ENCODE data around the gene RANBP2. TPM values are rescaled to one million over a fixed set of nuclear protein-coding genes. Genes with fewer than 3 reads are reported as not detected.

Gene RANBP2
- total and polyA plus RNA-seq, 9 of the 15 experiments (the other 6 are each of a cell fraction or from before 2014, with no cell fraction given) = 11.7 to 97.4 (median 48.1) TPM

DNA sequence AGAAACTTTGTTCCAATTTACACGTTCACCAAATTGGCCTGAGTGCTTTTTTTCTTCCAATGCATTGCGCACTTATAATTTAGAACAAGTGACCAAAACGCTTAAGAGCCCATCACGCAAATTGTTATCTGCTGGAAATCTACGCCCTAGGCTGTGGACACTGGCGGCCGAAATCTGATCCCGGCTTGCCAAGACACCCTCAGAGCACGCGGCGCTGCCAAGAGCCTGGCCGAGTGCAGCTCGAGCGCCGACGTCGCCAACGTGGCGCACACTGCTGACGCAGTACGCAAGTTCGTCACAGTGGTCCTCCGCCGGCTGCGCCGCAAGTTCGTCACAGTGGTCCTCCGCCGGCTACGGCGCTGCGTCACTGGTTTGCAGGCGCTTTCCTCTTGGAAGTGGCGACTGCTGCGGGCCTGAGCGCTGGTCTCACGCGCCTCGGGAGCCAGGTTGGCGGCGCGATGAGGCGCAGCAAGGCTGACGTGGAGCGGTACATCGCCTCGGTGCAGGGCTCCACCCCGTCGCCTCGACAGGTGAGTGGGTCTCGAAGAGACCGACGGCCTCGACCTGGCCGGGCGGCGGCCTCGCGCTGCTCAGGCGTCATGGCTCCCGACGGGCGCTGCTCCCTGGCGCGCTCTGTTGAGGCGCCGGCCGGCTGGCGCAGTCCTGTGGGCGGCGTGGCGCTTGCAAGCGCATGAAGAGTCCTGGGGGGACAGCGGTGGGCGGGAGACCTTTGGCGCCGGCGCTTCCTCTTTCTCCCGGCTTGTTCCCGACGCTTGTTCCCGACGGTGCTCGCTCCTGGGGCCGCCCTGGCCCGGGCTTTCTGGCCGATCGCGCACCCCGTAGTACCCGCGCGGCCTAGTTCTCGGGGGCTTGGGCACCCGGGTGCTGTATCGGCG is at the start of gene RANBP2 (continued):
- 0 out of 2 replicates have a peak, but pooled peaks have one; percentile 82 for TF ChIP-seq ZNF232 (CRISPR knock-in tag; IDR thresholded peaks at IDR 0.05)
- peak; percentile 92 for TF ChIP-seq RNF2 (IDR thresholded peaks at IDR 0.05)
- TF ChIP-seq CBFB (CRISPR knock-in tag; IDR thresholded peaks at IDR 0.05) = peak; percentile 84
- TF ChIP-seq, protein P1, sequence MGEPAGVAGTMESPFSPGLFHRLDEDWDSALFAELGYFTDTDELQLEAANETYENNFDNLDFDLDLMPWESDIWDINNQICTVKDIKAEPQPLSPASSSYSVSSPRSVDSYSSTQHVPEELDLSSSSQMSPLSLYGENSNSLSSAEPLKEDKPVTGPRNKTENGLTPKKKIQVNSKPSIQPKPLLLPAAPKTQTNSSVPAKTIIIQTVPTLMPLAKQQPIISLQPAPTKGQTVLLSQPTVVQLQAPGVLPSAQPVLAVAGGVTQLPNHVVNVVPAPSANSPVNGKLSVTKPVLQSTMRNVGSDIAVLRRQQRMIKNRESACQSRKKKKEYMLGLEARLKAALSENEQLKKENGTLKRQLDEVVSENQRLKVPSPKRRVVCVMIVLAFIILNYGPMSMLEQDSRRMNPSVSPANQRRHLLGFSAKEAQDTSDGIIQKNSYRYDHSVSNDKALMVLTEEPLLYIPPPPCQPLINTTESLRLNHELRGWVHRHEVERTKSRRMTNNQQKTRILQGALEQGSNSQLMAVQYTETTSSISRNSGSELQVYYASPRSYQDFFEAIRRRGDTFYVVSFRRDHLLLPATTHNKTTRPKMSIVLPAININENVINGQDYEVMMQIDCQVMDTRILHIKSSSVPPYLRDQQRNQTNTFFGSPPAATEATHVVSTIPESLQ (CRISPR knock-in tag; IDR thresholded peaks at IDR 0.05) = peak; percentile 5; the same call in 1 of the 2 replicates
- peak; percentile 93 for TF ChIP-seq HNRNPLL (IDR thresholded peaks at IDR 0.05; ENCODE audit: low read depth, low read length, poor library complexity, severe bottlenecking)
- TF ChIP-seq MCM2 (IDR thresholded peaks at IDR 0.05; ENCODE audit: low read depth) = no peak
- 0 out of 2 replicates have a peak, but pooled peaks have one; percentile 22 for TF ChIP-seq ZNF282 (CRISPR knock-in tag; IDR thresholded peaks at IDR 0.05)
- TF ChIP-seq KLF6 (CRISPR knock-in tag; IDR thresholded peaks at IDR 0.05; ENCODE audit: borderline replicate concordance) = 0 out of 2 replicates have a peak, but pooled peaks have one; percentile 20
- TF ChIP-seq TEAD1 (CRISPR knock-in tag; IDR thresholded peaks at IDR 0.05) = peak in 1 of 2 experiments; percentile 88; a peak in 2 of 4 replicates
- TF ChIP-seq, protein P2, sequence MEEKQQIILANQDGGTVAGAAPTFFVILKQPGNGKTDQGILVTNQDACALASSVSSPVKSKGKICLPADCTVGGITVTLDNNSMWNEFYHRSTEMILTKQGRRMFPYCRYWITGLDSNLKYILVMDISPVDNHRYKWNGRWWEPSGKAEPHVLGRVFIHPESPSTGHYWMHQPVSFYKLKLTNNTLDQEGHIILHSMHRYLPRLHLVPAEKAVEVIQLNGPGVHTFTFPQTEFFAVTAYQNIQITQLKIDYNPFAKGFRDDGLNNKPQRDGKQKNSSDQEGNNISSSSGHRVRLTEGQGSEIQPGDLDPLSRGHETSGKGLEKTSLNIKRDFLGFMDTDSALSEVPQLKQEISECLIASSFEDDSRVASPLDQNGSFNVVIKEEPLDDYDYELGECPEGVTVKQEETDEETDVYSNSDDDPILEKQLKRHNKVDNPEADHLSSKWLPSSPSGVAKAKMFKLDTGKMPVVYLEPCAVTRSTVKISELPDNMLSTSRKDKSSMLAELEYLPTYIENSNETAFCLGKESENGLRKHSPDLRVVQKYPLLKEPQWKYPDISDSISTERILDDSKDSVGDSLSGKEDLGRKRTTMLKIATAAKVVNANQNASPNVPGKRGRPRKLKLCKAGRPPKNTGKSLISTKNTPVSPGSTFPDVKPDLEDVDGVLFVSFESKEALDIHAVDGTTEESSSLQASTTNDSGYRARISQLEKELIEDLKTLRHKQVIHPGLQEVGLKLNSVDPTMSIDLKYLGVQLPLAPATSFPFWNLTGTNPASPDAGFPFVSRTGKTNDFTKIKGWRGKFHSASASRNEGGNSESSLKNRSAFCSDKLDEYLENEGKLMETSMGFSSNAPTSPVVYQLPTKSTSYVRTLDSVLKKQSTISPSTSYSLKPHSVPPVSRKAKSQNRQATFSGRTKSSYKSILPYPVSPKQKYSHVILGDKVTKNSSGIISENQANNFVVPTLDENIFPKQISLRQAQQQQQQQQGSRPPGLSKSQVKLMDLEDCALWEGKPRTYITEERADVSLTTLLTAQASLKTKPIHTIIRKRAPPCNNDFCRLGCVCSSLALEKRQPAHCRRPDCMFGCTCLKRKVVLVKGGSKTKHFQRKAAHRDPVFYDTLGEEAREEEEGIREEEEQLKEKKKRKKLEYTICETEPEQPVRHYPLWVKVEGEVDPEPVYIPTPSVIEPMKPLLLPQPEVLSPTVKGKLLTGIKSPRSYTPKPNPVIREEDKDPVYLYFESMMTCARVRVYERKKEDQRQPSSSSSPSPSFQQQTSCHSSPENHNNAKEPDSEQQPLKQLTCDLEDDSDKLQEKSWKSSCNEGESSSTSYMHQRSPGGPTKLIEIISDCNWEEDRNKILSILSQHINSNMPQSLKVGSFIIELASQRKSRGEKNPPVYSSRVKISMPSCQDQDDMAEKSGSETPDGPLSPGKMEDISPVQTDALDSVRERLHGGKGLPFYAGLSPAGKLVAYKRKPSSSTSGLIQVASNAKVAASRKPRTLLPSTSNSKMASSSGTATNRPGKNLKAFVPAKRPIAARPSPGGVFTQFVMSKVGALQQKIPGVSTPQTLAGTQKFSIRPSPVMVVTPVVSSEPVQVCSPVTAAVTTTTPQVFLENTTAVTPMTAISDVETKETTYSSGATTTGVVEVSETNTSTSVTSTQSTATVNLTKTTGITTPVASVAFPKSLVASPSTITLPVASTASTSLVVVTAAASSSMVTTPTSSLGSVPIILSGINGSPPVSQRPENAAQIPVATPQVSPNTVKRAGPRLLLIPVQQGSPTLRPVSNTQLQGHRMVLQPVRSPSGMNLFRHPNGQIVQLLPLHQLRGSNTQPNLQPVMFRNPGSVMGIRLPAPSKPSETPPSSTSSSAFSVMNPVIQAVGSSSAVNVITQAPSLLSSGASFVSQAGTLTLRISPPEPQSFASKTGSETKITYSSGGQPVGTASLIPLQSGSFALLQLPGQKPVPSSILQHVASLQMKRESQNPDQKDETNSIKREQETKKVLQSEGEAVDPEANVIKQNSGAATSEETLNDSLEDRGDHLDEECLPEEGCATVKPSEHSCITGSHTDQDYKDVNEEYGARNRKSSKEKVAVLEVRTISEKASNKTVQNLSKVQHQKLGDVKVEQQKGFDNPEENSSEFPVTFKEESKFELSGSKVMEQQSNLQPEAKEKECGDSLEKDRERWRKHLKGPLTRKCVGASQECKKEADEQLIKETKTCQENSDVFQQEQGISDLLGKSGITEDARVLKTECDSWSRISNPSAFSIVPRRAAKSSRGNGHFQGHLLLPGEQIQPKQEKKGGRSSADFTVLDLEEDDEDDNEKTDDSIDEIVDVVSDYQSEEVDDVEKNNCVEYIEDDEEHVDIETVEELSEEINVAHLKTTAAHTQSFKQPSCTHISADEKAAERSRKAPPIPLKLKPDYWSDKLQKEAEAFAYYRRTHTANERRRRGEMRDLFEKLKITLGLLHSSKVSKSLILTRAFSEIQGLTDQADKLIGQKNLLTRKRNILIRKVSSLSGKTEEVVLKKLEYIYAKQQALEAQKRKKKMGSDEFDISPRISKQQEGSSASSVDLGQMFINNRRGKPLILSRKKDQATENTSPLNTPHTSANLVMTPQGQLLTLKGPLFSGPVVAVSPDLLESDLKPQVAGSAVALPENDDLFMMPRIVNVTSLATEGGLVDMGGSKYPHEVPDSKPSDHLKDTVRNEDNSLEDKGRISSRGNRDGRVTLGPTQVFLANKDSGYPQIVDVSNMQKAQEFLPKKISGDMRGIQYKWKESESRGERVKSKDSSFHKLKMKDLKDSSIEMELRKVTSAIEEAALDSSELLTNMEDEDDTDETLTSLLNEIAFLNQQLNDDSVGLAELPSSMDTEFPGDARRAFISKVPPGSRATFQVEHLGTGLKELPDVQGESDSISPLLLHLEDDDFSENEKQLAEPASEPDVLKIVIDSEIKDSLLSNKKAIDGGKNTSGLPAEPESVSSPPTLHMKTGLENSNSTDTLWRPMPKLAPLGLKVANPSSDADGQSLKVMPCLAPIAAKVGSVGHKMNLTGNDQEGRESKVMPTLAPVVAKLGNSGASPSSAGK (IDR thresholded peaks at IDR 0.05) = peak; percentile 99
- TF ChIP-seq CXXC5 (CRISPR knock-in tag; IDR thresholded peaks at IDR 0.05) = peak; percentile 99
- TF ChIP-seq ESRRA (IDR thresholded peaks at IDR 0.05; ENCODE audit: borderline replicate concordance, low read depth) = peak; percentile 79; the same call in 1 of the 2 replicates
- no peak for TF ChIP-seq PTTG1 (tag; IDR thresholded peaks at IDR 0.05; ENCODE audit: low read depth)
